Measurements from ENCODE around the gene PTPRR. TPM values are rescaled to one million over a fixed set of nuclear protein-coding genes. Genes with fewer than 3 reads are reported as not detected.

The PTPRR gene
- total and polyA plus RNA-seq, 2 donors (not counting 1 experiment from before 2014, with no cell fraction given): not detected

GRCh38 chr12:70828351-70828750 lies 92.2 kb downstream of the PTPRR start:
- Mint-ChIP-seq H3K4me3 (no peak overlapping the region), H3K27me3 (no peaks in the 10 kb centered on the region), H3K4me1 (no peaks in the 10 kb centered on the region), H3K27ac (no peak overlapping the region), H3K9me3 (ENCODE audit: insufficient read depth) (no peaks in the 10 kb centered on the region)
- Histone ChIP-seq H3K36me3 (replicated peaks in 1 of 2; ENCODE audit: control extremely low read depth in 1 of 2, control insufficient read depth in 1 of 2, extremely low read depth in 1 of 2, insufficient read depth in 2 of 2, low read length in 1 of 2) (no peaks in the 10 kb centered on the region), H4K20me1 (ENCODE audit: control insufficient read depth, insufficient read depth, low read length, poor library complexity, severe bottlenecking) (no peaks in the 10 kb centered on the region), H3K27ac (ENCODE audit: low read length in 2 of 2) (no peak overlapping the region), H3K9me3 (ENCODE audit: control extremely low read depth in 1 of 3, control insufficient read depth in 2 of 3, insufficient read depth in 1 of 3, low read length in 2 of 3) (no peaks in the 10 kb centered on the region), H2AFZ (ENCODE audit: insufficient read depth, low read depth, low read length, poor library complexity, severe bottlenecking) (no peak overlapping the region), H3K4me1 (ENCODE audit: control insufficient read depth in 2 of 2, insufficient read depth in 2 of 2, low read length in 2 of 2) (no peaks in the 10 kb centered on the region), H3K4me2 (replicated peaks; ENCODE audit: low read depth, low read length, poor library complexity, severe bottlenecking) (no peak overlapping the region), H3K27me3 (replicated peaks in 1 of 4; ENCODE audit: control extremely low read depth in 1 of 4, control insufficient read depth in 3 of 4, insufficient read depth in 4 of 4, low read length in 3 of 4) (no peaks in the 10 kb centered on the region), H3K9ac (ENCODE audit: low read length) (no peak overlapping the region), H3K79me2 (ENCODE audit: control insufficient read depth, insufficient read depth, low read length) (no peaks in the 10 kb centered on the region), H3K4me3 (ENCODE audit: control extremely low read depth in 1 of 5, extremely low read depth in 1 of 5, insufficient read depth in 1 of 5, low read depth in 2 of 5, low read length in 4 of 5) (no peak overlapping the region)
- TF ChIP-seq CTCF (IDR thresholded peaks at IDR 0.05): no peak
- TF ChIP-seq EZH2 (IDR thresholded peaks at IDR 0.05; ENCODE audit: borderline replicate concordance, insufficient read depth, low read depth, low read length, poor library complexity, severe bottlenecking): no peak
- DNase-seq (no peak), ATAC-seq (ENCODE audit: low read depth) (no peak)
- CTCF ChIA-PET: no interaction called here
- intact Hi-C loops (cut with micrococcal nuclease): no loop called here
- POLR2A ChIA-PET: no interaction called here
- no CpG with 5 or more reads among the region's 2 CpGs for WGBS (ENCODE audit: insufficient coverage)

- peaks cover 0 to 6% (median 0%) of the 10 kb centered on the region in 3 donors for H3K9me3 ChIP-seq (ENCODE audit: control extremely low read depth in 1 of 3, control insufficient read depth in 2 of 3, insufficient read depth in 1 of 3, low read length in 2 of 3)
- no peaks in the 10 kb centered on the region for H3K79me2 ChIP-seq (ENCODE audit: control insufficient read depth, insufficient read depth, low read length)
- Mint-ChIP-seq H3K9me3 (ENCODE audit: insufficient read depth) (no peaks in the 10 kb centered on the region), H3K4me3 (no peak overlapping the region), H3K4me1 (no peaks in the 10 kb centered on the region), H3K27me3 (no peaks in the 10 kb centered on the region), H3K27ac (no peak overlapping the region)
- TF ChIP-seq EZH2 (IDR thresholded peaks at IDR 0.05; ENCODE audit: borderline replicate concordance, insufficient read depth, low read depth, low read length, poor library complexity, severe bottlenecking) (no peak), CTCF (IDR thresholded peaks at IDR 0.05) (no peak)
- no peak overlapping the region for H3K4me3 ChIP-seq (ENCODE audit: control extremely low read depth in 1 of 5, extremely low read depth in 1 of 5, insufficient read depth in 1 of 5, low read depth in 2 of 5, low read length in 4 of 5)
- intact Hi-C loops (cut with micrococcal nuclease): no loop called here
- no peak overlapping the region for H3K27ac ChIP-seq (ENCODE audit: low read length in 2 of 2)
- no peaks in the 10 kb centered on the region for H3K36me3 ChIP-seq (replicated peaks in 1 of 2; ENCODE audit: control extremely low read depth in 1 of 2, control insufficient read depth in 1 of 2, extremely low read depth in 1 of 2, insufficient read depth in 2 of 2, low read length in 1 of 2)
- no peak for DNase-seq
- no peaks in the 10 kb centered on the region for H3K27me3 ChIP-seq (replicated peaks in 1 of 4; ENCODE audit: control extremely low read depth in 1 of 4, control insufficient read depth in 3 of 4, insufficient read depth in 4 of 4, low read length in 3 of 4)
- no peaks in the 10 kb centered on the region for H3K4me1 ChIP-seq (ENCODE audit: control insufficient read depth in 2 of 2, insufficient read depth in 2 of 2, low read length in 2 of 2)
- no peak overlapping the region for H3K9ac ChIP-seq (ENCODE audit: low read length)
- 60% methylated on average over 1 of the region's 3 CpGs for WGBS (ENCODE audit: insufficient coverage)
- POLR2A ChIA-PET: no interaction called here
- H3K4me2 ChIP-seq (replicated peaks; ENCODE audit: low read depth, low read length, poor library complexity, severe bottlenecking): no peak overlapping the region
- H2AFZ ChIP-seq (ENCODE audit: insufficient read depth, low read depth, low read length, poor library complexity, severe bottlenecking): no peak overlapping the region
- CTCF ChIA-PET: no interaction called here
- ATAC-seq (ENCODE audit: low read depth): no peak
- H4K20me1 ChIP-seq (ENCODE audit: control insufficient read depth, insufficient read depth, low read length, poor library complexity, severe bottlenecking): no peaks in the 10 kb centered on the region
Measured at GRCh38 chr12:70826156-70826555, 94.4 kb downstream of the PTPRR start.

Measured in B cell (primary cell).